Esophagus muscularis mucosa (tissue), 3 donors: ENCODE measurements around the gene ACAN.

Source experiments
- POLR2A ChIP-seq: fragments of 450-650 bp; IDR thresholded peaks from one replicate; pipeline ENCODE4 v1.6.1; 2017; ENCODE audit warnings: antibody characterized with exemption, moderate library complexity, mild to moderate bottlenecking, low read depth
- POLR2AphosphoS5 ChIP-seq, 2 donors: sonication (generic); formaldehyde crosslinking; IDR thresholded peaks; one replicate each; pipeline ENCODE4 v1.6.1; 2017; ENCODE audit warnings: antibody characterized with exemption in 2 of 2
- TF ChIP-seq, protein P1 (sequence below), 3 experiments: fragments of 200-600 bp in 2 of 3; fragments of 450-650 bp in 1 of 3; sonication (generic) in 2 of 3; IDR thresholded peaks; one replicate each; pipeline ENCODE4 v1.5.1; 2017 to 2019; ENCODE audit warnings: antibody characterized with exemption in 3 of 3, mild to moderate bottlenecking in 2 of 3, moderate library complexity in 1 of 3

DNA sequence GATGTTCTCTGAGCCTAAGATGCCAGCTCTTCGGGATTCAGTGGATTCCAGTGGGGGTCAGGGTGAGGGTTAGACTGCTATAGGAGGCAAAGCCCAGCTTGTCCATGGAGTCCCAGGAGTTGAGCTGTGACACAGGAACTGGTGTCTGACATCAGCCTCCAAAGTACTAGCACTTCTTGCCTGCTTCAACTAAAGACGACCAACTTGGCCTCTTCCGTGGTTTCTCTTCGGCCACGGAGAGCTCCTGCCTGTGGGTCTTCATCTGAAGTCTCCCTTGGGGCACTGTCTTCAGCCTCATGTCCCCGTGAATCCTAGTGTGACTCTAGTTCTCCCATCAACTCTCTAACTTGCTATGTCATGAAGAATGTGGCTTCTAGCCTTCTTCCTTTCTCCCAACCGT is 12.8 kb upstream of the ACAN start:
- no peak for TF ChIP-seq POLR2A
- TF ChIP-seq, protein P1, sequence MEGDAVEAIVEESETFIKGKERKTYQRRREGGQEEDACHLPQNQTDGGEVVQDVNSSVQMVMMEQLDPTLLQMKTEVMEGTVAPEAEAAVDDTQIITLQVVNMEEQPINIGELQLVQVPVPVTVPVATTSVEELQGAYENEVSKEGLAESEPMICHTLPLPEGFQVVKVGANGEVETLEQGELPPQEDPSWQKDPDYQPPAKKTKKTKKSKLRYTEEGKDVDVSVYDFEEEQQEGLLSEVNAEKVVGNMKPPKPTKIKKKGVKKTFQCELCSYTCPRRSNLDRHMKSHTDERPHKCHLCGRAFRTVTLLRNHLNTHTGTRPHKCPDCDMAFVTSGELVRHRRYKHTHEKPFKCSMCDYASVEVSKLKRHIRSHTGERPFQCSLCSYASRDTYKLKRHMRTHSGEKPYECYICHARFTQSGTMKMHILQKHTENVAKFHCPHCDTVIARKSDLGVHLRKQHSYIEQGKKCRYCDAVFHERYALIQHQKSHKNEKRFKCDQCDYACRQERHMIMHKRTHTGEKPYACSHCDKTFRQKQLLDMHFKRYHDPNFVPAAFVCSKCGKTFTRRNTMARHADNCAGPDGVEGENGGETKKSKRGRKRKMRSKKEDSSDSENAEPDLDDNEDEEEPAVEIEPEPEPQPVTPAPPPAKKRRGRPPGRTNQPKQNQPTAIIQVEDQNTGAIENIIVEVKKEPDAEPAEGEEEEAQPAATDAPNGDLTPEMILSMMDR (IDR thresholded peaks at IDR 0.05) = no peak
- no peak for TF ChIP-seq POLR2AphosphoS5 (IDR thresholded peaks at IDR 0.05)
